22Rv1 (cell line): ENCODE measurements around the gene HIPK4.

ENCODE experiments used
- ZFX ChIP-seq: fragments of 450-650 bp; IDR thresholded peaks from 2 replicates; pipeline ENCODE4 v1.6.1; 2017; ENCODE audit warnings: antibody characterized with exemption, borderline replicate concordance
- TF ChIP-seq, protein P1 (sequence below): fragments of 450-650 bp; IDR thresholded peaks from 2 replicates; pipeline ENCODE4 v1.5.1; 2017; ENCODE audit warnings: mild to moderate bottlenecking

DNA sequence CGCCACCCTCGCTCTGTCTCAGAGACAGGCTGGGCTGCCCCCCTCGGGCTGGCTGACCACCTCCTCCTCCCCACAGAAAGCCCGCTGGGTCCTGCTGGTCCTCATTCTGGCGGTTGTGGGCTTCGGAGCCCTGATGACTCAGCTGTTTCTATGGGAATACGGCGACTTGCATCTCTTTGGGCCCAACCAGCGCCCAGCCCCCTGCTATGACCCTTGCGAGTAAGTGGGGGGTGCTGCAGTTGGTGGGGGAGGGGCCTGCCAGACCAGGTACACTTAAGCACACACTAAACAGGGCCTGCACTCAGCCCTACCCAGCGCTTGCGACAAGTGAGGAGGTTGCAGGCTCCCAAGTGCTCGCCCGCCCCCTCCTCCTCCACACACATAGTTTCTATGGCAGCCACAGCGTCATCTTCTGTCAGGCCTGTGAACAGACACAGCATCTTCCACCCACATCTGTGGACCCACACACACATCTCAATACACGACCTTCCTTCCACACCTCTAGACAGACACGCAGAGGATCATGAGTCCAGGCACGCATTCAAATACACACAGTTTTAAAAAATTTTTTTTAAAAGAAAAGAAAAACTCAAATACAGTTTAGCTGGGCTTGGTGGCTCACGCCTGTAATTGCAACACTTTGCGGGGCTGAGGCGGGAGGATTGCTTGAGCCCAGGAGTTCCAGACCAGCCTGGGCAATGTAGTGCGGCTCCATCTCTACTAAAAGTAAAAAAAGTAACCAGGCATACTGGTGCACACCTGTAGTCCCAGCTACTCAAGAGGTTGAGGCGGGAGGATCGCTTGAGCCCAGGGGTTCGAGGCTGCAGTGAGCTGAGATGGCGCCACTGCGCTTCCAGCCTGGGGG is 23.1 kb downstream of the HIPK4 start:
- TF ChIP-seq, protein P1, sequence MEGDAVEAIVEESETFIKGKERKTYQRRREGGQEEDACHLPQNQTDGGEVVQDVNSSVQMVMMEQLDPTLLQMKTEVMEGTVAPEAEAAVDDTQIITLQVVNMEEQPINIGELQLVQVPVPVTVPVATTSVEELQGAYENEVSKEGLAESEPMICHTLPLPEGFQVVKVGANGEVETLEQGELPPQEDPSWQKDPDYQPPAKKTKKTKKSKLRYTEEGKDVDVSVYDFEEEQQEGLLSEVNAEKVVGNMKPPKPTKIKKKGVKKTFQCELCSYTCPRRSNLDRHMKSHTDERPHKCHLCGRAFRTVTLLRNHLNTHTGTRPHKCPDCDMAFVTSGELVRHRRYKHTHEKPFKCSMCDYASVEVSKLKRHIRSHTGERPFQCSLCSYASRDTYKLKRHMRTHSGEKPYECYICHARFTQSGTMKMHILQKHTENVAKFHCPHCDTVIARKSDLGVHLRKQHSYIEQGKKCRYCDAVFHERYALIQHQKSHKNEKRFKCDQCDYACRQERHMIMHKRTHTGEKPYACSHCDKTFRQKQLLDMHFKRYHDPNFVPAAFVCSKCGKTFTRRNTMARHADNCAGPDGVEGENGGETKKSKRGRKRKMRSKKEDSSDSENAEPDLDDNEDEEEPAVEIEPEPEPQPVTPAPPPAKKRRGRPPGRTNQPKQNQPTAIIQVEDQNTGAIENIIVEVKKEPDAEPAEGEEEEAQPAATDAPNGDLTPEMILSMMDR: no peak
- TF ChIP-seq ZFX: no peak
